IMR-90 (cell line): Measurements from ENCODE around the gene SVIL. TPM values are rescaled to one million over a fixed set of nuclear protein-coding genes. Genes with fewer than 3 reads are reported as not detected.

Experiments
- ATAC-seq: fragments of 200-7000 bp; cut with Tn5 transposase; 2 replicates; pipeline ENCODE4 v1.9.1; 2020; ENCODE audit warnings: low read depth, mild to moderate bottlenecking, moderate library complexity
- BruUV-seq: library from RNA; stranded (reverse); fragments of 400-500 nt; replicated peaks from 2 replicates; lab custom pipeline; 2021; lab: Mats Ljungman, UMichigan
- CTCF ChIA-PET: fragments of 300-600 bp; formaldehyde crosslinking; extraction: SDS; loops from one replicate; lab custom pipeline; 2021; ENCODE audit warnings: antibody characterized with exemption; lab: Yijun Ruan, JAX
- POLR2A ChIA-PET: fragments of 300-600 bp; sonication (Branson Sonifier 250); formaldehyde crosslinking; loops from one replicate; lab custom pipeline; 2022; ENCODE audit warnings: antibody characterized with exemption; ENCODE audit not compliant: unreplicated experiment; lab: Charles Lee
- DNase-seq: peaks from one replicate; pipeline ENCODE4 v3.0.0; 2013
- H2AFZ ChIP-seq: replicated peaks from 2 replicates; pipeline ENCODE3; 2013; ENCODE audit warnings: low read length, mild to moderate bottlenecking; ENCODE audit not compliant: poor library complexity
- H2AK5ac ChIP-seq: 2 replicates; pipeline ENCODE4 v1.6.1; 2013; ENCODE audit warnings: low read depth, low read length, inconsistent platforms
- H2AK9ac ChIP-seq: replicated peaks from 2 replicates; pipeline ENCODE3; 2013; ENCODE audit warnings: mild to moderate bottlenecking, low read depth, low read length, moderate library complexity; ENCODE audit not compliant: poor library complexity
- H2BK120ac ChIP-seq: 2 replicates; pipeline ENCODE4 v1.6.1; 2013; ENCODE audit warnings: low read depth, low read length, inconsistent platforms
- H2BK15ac ChIP-seq: 3 replicates; pipeline ENCODE4 v1.6.1; 2013; ENCODE audit warnings: low read depth, low read length, inconsistent platforms
- H2BK20ac ChIP-seq: 2 replicates; pipeline ENCODE4 v1.6.1; 2013; ENCODE audit warnings: low read depth, mild to moderate bottlenecking, inconsistent platforms, low read length, moderate library complexity
- H2BK5ac ChIP-seq: 2 replicates; pipeline ENCODE4 v1.6.1; 2013; ENCODE audit warnings: mild to moderate bottlenecking, low read depth, low read length, inconsistent platforms; ENCODE audit not compliant: poor library complexity, severe bottlenecking
- H3K14ac ChIP-seq: replicated peaks from 2 replicates; pipeline ENCODE4 v1.6.1; 2013; ENCODE audit warnings: low read depth, low read length, inconsistent platforms
- H3K18ac ChIP-seq: 2 replicates; pipeline ENCODE4 v1.6.1; 2013; ENCODE audit warnings: low read depth, low read length, control low read depth
- H3K23ac ChIP-seq: 2 replicates; pipeline ENCODE4 v1.6.1; 2013; ENCODE audit warnings: low read depth, low read length, inconsistent platforms
- H3K27ac ChIP-seq: 2 replicates; pipeline ENCODE4 v1.5.1; 2013; ENCODE audit warnings: mild to moderate bottlenecking, control low read depth, low read length; ENCODE audit not compliant: insufficient read depth
- H3K27me3 ChIP-seq: 2 replicates; pipeline ENCODE4 v1.6.1; 2013; ENCODE audit warnings: low read length; ENCODE audit not compliant: control insufficient read depth, insufficient read depth
- H3K36me3 ChIP-seq: 2 replicates; pipeline ENCODE4 v1.6.1; 2013; ENCODE audit warnings: low read length, mixed read lengths; ENCODE audit not compliant: control insufficient read depth, insufficient read depth
- H3K4ac ChIP-seq: 2 replicates; pipeline ENCODE4 v1.6.1; 2013; ENCODE audit warnings: low read depth, low read length, inconsistent platforms
- H3K4me1 ChIP-seq: 2 replicates; pipeline ENCODE4 v1.6.1; 2013; ENCODE audit warnings: low read length, mixed read lengths; ENCODE audit not compliant: control insufficient read depth, insufficient read depth
- H3K4me2 ChIP-seq: 2 replicates; pipeline ENCODE4 v1.6.1; 2013; ENCODE audit warnings: low read depth, mild to moderate bottlenecking, control low read depth, low read length, moderate library complexity
- H3K4me3 ChIP-seq: 2 replicates; pipeline ENCODE4 v1.5.1; 2013; ENCODE audit warnings: low read depth, mild to moderate bottlenecking, control low read depth, low read length, moderate library complexity; ENCODE audit not compliant: insufficient read depth
- H3K56ac ChIP-seq: 2 replicates; pipeline ENCODE4 v1.6.1; 2013; ENCODE audit warnings: low read length, inconsistent platforms; ENCODE audit not compliant: insufficient read depth; ENCODE audit errors: extremely low read depth
- H3K79me1 ChIP-seq, 2 experiments: 2 replicates each; pipeline ENCODE4 v1.6.1; 2013; ENCODE audit warnings: low read length in 2 of 2, inconsistent platforms in 1 of 2, low read depth in 1 of 2
- H3K9ac ChIP-seq: 2 replicates; pipeline ENCODE4 v1.6.1; 2013; ENCODE audit warnings: low read depth, low read length, control low read depth
- H3K9me1 ChIP-seq: 2 replicates; pipeline ENCODE4 v1.6.1; 2013; ENCODE audit warnings: low read length, inconsistent platforms; ENCODE audit not compliant: insufficient read depth
- H3K9me3 ChIP-seq: 2 replicates; pipeline ENCODE4 v1.6.1; 2013; ENCODE audit warnings: low read length; ENCODE audit not compliant: control insufficient read depth, insufficient read depth
- H4K20me1 ChIP-seq: 2 replicates; pipeline ENCODE4 v1.6.1; 2013; ENCODE audit warnings: low read length, inconsistent platforms; ENCODE audit not compliant: insufficient read depth
- H4K5ac ChIP-seq: 2 replicates; pipeline ENCODE4 v1.6.1; 2013; ENCODE audit warnings: mild to moderate bottlenecking, low read depth, low read length, control low read depth
- H4K8ac ChIP-seq, 2 experiments: 2 replicates each; pipeline ENCODE4 v1.6.1; 2013; ENCODE audit warnings: low read depth in 2 of 2, low read length in 2 of 2, control low read depth in 1 of 2, inconsistent platforms in 1 of 2
- H4K91ac ChIP-seq: 2 replicates; pipeline ENCODE4 v1.6.1; 2013; ENCODE audit warnings: low read depth, low read length, inconsistent platforms; ENCODE audit not compliant: insufficient read depth
- BHLHE40 ChIP-seq: fragments of 150-350 bp; IDR thresholded peaks from 2 replicates; pipeline ENCODE4 v1.6.1; 2016; ENCODE audit warnings: mild to moderate bottlenecking, low read depth, low read length
- CEBPB ChIP-seq: IDR thresholded peaks from 2 replicates; pipeline ENCODE4 v1.6.1; 2012; ENCODE audit warnings: low read depth, low read length, improper control_type of control experiment
- CHD1 ChIP-seq: IDR thresholded peaks from 2 replicates; pipeline ENCODE4 v1.6.1; 2012; ENCODE audit warnings: low read depth, low read length, improper control_type of control experiment
- CTCF ChIP-seq: conservative IDR thresholded peaks from 2 replicates; pipeline ENCODE4 v1.5.1; 2012; ENCODE audit warnings: mild to moderate bottlenecking, low read depth, low read length, improper control_type of control experiment
- ELK1 ChIP-seq: fragments of 150-350 bp; IDR thresholded peaks from 2 replicates; pipeline ENCODE4 v1.6.1; 2016; ENCODE audit warnings: low read depth, mild to moderate bottlenecking, low read length, moderate library complexity, borderline replicate concordance
- FOS ChIP-seq: fragments of 150-350 bp; IDR thresholded peaks from 2 replicates; pipeline ENCODE4 v1.6.1; 2016; ENCODE audit warnings: low read depth, low read length
- MAFK ChIP-seq: IDR thresholded peaks from 2 replicates; pipeline ENCODE4 v1.6.1; 2012; ENCODE audit warnings: low read depth, low read length, improper control_type of control experiment
- MAZ ChIP-seq: IDR thresholded peaks from 2 replicates; pipeline ENCODE4 v1.6.1; 2012; ENCODE audit warnings: low read depth, mild to moderate bottlenecking, low read length, improper control_type of control experiment, moderate library complexity, borderline replicate concordance
- MXI1 ChIP-seq: IDR thresholded peaks from 2 replicates; pipeline ENCODE4 v1.6.1; 2012; ENCODE audit warnings: low read depth, mild to moderate bottlenecking, low read length, moderate library complexity, borderline replicate concordance
- NFE2L2 ChIP-seq: fragments of 150-350 bp; IDR thresholded peaks from 2 replicates; pipeline ENCODE4 v1.6.1; 2016; ENCODE audit warnings: low read depth, mild to moderate bottlenecking, low read length
- POLR2A ChIP-seq: IDR thresholded peaks from 2 replicates; pipeline ENCODE4 v1.6.1; 2012; ENCODE audit warnings: mild to moderate bottlenecking, low read depth, low read length
- RAD21 ChIP-seq: IDR thresholded peaks from 2 replicates; pipeline ENCODE4 v1.6.1; 2012; ENCODE audit warnings: low read length, improper control_type of control experiment
- RCOR1 ChIP-seq: IDR thresholded peaks from 2 replicates; pipeline ENCODE4 v1.6.1; 2012; ENCODE audit warnings: mild to moderate bottlenecking, low read length, improper control_type of control experiment; ENCODE audit not compliant: insufficient replicate concordance
- RFX5 ChIP-seq: IDR thresholded peaks from 2 replicates; pipeline ENCODE4 v1.8.0; 2012; ENCODE audit warnings: low read depth, mild to moderate bottlenecking, low read length, moderate library complexity
- SMC3 ChIP-seq: fragments of 150-350 bp; IDR thresholded peaks from 2 replicates; pipeline ENCODE4 v1.6.1; 2016; ENCODE audit warnings: low read depth, mild to moderate bottlenecking, antibody characterized with exemption, low read length, moderate library complexity
- USF2 ChIP-seq: fragments of 150-350 bp; IDR thresholded peaks from 2 replicates; pipeline ENCODE4 v1.6.1; 2017; ENCODE audit warnings: mild to moderate bottlenecking, antibody characterized with exemption, low read length, low read depth
- WGBS, 2 experiments: methylation state at CpG; one replicate each; pipeline versions ENCODE4 v1.1.5 to v1.1.7; 2013; ENCODE audit warnings: missing lambda C conversion rate in 2 of 2; ENCODE audit not compliant: insufficient read length in 1 of 2; ENCODE audit errors: extremely low coverage in 2 of 2; 5-methylcytosine and 5-hydroxymethylcytosine counted together
- dilution Hi-C: fragments of 300-500 bp; cut with HindIII; formaldehyde crosslinking; loops from one replicate; pipeline ENCODE4 v1.14.3; 2018; ENCODE audit warnings: low sequenced_read_pairs; ENCODE audit not compliant: unreplicated experiment
- in situ Hi-C: fragments of 300-500 bp; cut with MboI; formaldehyde crosslinking; loops from 3 replicates; pipeline ENCODE4 v1.14.3; 2019; ENCODE audit warnings: low sequenced_read_pairs, inconsistent platforms, mixed read lengths
- intact Hi-C: fragments of 100-400 bp; cut with micrococcal nuclease; formaldehyde crosslinking; loops from 2 replicates; pipeline ENCODE4 v1.10.0; 2022
- polyA plus RNA-seq, 3 experiments: library from polyadenylated mRNA; depleted of rRNA; stranded (reverse); fragments of >200 nt; gene quantifications; 2 replicates each; pipeline ENCODE4 v1.2.3, GENCODE V29; 2012; ENCODE audit warnings: low replicate concordance in 1 of 3
- total RNA-seq: library from RNA; depleted of rRNA; stranded (reverse); fragments of >200 nt; gene quantifications from 2 replicates; pipeline ENCODE4 v1.2.3, GENCODE V29; 2012

The SVIL gene
- total and polyA plus RNA-seq, 2 of the 4 experiments (the other 2 are of a cell fraction): 11.5 to 11.6 TPM

- Histone ChIP-seq H2BK20ac (no peak overlapping the region), H3K56ac (no peak overlapping the region), H3K79me1 (peaks cover 23 to 82% of the 10 kb centered on the region in 2 experiments), H3K14ac (no peak overlapping the region), H4K8ac (no peak overlapping the region), H3K4ac (no peak overlapping the region), H4K91ac (no peak overlapping the region), H2AFZ (no peak overlapping the region), H3K9me1 (peaks cover 8% of the 10 kb centered on the region; the same call in 1 of the 2 replicates), H3K23ac (no peak overlapping the region), H3K9ac (no peak overlapping the region), H3K9me3 (no peaks in the 10 kb centered on the region; the same call in 1 of the 2 replicates), H3K36me3 (0 out of 2 replicates have a peak, but pooled peaks cover 2% of the 10 kb centered on the region), H2BK15ac (no peak overlapping the region), H3K4me1 (peaks cover 7% of the 10 kb centered on the region), H2BK120ac (no peak overlapping the region), H4K5ac (no peak overlapping the region), H3K4me3 (no peak overlapping the region), H3K27me3 (no peaks in the 10 kb centered on the region), H3K18ac (no peak overlapping the region), H2BK5ac (no peak overlapping the region), H4K20me1 (peaks cover 46% of the 10 kb centered on the region), H2AK9ac (no peak overlapping the region), H2AK5ac (no peak overlapping the region), H3K4me2 (no peak overlapping the region), H3K27ac (no peak overlapping the region)
- DNase-seq: peak; percentile 71
- TF ChIP-seq RCOR1: no peak
- TF ChIP-seq MAFK: no peak
- no peak for TF ChIP-seq CTCF
- TF ChIP-seq SMC3: no peak
- no peak for TF ChIP-seq CEBPB
- TF ChIP-seq MAZ: no peak
- no peak for TF ChIP-seq MXI1
- no peak for TF ChIP-seq FOS
- no peak for TF ChIP-seq CHD1
- TF ChIP-seq RFX5: no peak
- TF ChIP-seq ELK1: no peak
- TF ChIP-seq NFE2L2: no peak
- TF ChIP-seq USF2: no peak
- no peak for TF ChIP-seq RAD21
- no peak for TF ChIP-seq BHLHE40
- no peak for TF ChIP-seq POLR2A
- ChIA-PET CTCF (no interaction called here), POLR2A (no interaction called here)
- no TSS peak for BruUV-seq
- no peak; the same call in 1 of the 2 replicates for ATAC-seq
- WGBS, 2 experiments: no CpG with 5 or more reads among the region's 4 CpGs
- dilution Hi-C loops (no loop called here), intact Hi-C loops (no loop called here), in situ Hi-C loops (no loop called here)
These were observed 21.0 kb downstream of the SVIL start for GRCh38 chr10:29613791-29614190.
